B cell (primary cell): ENCODE results near the gene C1orf35. TPM values are rescaled to one million over a fixed set of nuclear protein-coding genes. Genes with fewer than 3 reads are reported as not detected.

ENCODE experiments used
- ATAC-seq: fragments of 200-7000 bp; cut with Tn5 transposase; one replicate; pipeline ENCODE4 v1.10.0; 2021; ENCODE audit warnings: low read depth, mild to moderate bottlenecking, moderate number of reproducible peaks, moderate library complexity
- CTCF ChIA-PET: fragments of 350-600 bp; sonication (Branson Sonifier 250); formaldehyde crosslinking; loops from one replicate; lab custom pipeline; 2021; ENCODE audit warnings: antibody characterized with exemption, inconsistent platforms; lab: Charles Lee
- POLR2A ChIA-PET: fragments of 350-600 bp; sonication (Branson Sonifier 250); formaldehyde crosslinking; loops from one replicate; lab custom pipeline; 2021; ENCODE audit warnings: antibody characterized with exemption; lab: Charles Lee
- DNase-seq: peaks from one replicate; pipeline ENCODE4 v3.0.0; 2013
- H2AFZ ChIP-seq: 2 replicates; pipeline ENCODE4 v1.6.1; 2012; ENCODE audit warnings: mild to moderate bottlenecking, low read depth, low read length; ENCODE audit not compliant: insufficient read depth, poor library complexity, severe bottlenecking
- H3K27ac ChIP-seq, 2 donors: 1 replicate in 1 of 2; 2 replicates in 1 of 2; pipeline ENCODE4 v1.5.1; 2012 to 2013; ENCODE audit warnings: low read length in 2 of 2, mild to moderate bottlenecking in 2 of 2, moderate library complexity in 1 of 2
- H3K27me3 ChIP-seq, 4 experiments: fragments of 200-600 bp in 1 of 4; sonication (generic) in 1 of 4; replicated peaks in 1 of 4; 1 replicate in 2 of 4; 2 replicates in 2 of 4; pipeline versions ENCODE4 v1.6.1 to v1.7.0; 2013 to 2016; ENCODE audit warnings: low read length in 3 of 4, mild to moderate bottlenecking in 2 of 4, mixed read lengths in 1 of 4, moderate library complexity in 1 of 4; ENCODE audit not compliant: insufficient read depth in 4 of 4, control insufficient read depth in 3 of 4; ENCODE audit errors: control extremely low read depth in 1 of 4
- H3K36me3 ChIP-seq, 2 experiments: replicated peaks in 1 of 2; 1 replicate in 1 of 2; 2 replicates in 1 of 2; pipeline versions ENCODE4 v1.6.1 to v1.7.1; 2013; ENCODE audit warnings: low read length in 1 of 2; ENCODE audit not compliant: insufficient read depth in 2 of 2, control insufficient read depth in 1 of 2; ENCODE audit errors: control extremely low read depth in 1 of 2, extremely low read depth in 1 of 2
- H3K4me1 ChIP-seq, 2 donors: fragments of 200-600 bp in 1 of 2; sonication (generic) in 1 of 2; 1 replicate in 1 of 2; 2 replicates in 1 of 2; pipeline versions ENCODE4 v1.5.1 to v1.6.1; 2013 to 2017; ENCODE audit warnings: low read length in 2 of 2; ENCODE audit not compliant: control insufficient read depth in 2 of 2, insufficient read depth in 2 of 2
- H3K4me2 ChIP-seq: replicated peaks from 2 replicates; pipeline ENCODE3; 2012; ENCODE audit warnings: mild to moderate bottlenecking, low read depth, low read length; ENCODE audit not compliant: poor library complexity, severe bottlenecking
- H3K4me3 ChIP-seq, 5 experiments: fragments of 200-600 bp in 1 of 5; sonication (generic) in 1 of 5; 1 replicate in 3 of 5; 2 replicates in 2 of 5; pipeline versions ENCODE4 v1.5.1 to v1.7.0; 2011 to 2016; ENCODE audit warnings: low read length in 4 of 5, mild to moderate bottlenecking in 4 of 5, low read depth in 2 of 5, control low read depth in 1 of 5, moderate library complexity in 1 of 5; ENCODE audit not compliant: insufficient read depth in 1 of 5; ENCODE audit errors: control extremely low read depth in 1 of 5, extremely low read depth in 1 of 5
- H3K79me2 ChIP-seq: fragments of 200-600 bp; sonication (generic); one replicate; pipeline ENCODE4 v1.6.0; 2016; ENCODE audit warnings: low read length; ENCODE audit not compliant: control insufficient read depth, insufficient read depth
- H3K9ac ChIP-seq: fragments of 200-600 bp; sonication (generic); 2 replicates; pipeline ENCODE4 v1.6.1; 2017; ENCODE audit warnings: mild to moderate bottlenecking, low read length, moderate library complexity
- H3K9me3 ChIP-seq, 3 donors: one replicate each; pipeline versions ENCODE4 v1.6.1 to v1.7.1; 2013; ENCODE audit warnings: low read length in 2 of 3; ENCODE audit not compliant: control insufficient read depth in 2 of 3, insufficient read depth in 1 of 3; ENCODE audit errors: control extremely low read depth in 1 of 3
- H4K20me1 ChIP-seq: 2 replicates; pipeline ENCODE4 v1.6.0; 2012; ENCODE audit warnings: mild to moderate bottlenecking, low read length; ENCODE audit not compliant: insufficient read depth, control insufficient read depth, poor library complexity, severe bottlenecking
- H3K27ac Mint-ChIP-seq: one replicate; pipeline ENCODE4 v1.8.0; 2021; ENCODE audit warnings: mixed read lengths
- H3K27me3 Mint-ChIP-seq: one replicate; pipeline ENCODE4 v1.8.0; 2021; ENCODE audit warnings: mixed read lengths
- H3K4me1 Mint-ChIP-seq: one replicate; pipeline ENCODE4 v1.8.0; 2021; ENCODE audit warnings: mixed read lengths
- H3K4me3 Mint-ChIP-seq: one replicate; pipeline ENCODE4 v1.8.0; 2021; ENCODE audit warnings: mixed read lengths
- H3K9me3 Mint-ChIP-seq: one replicate; pipeline ENCODE4 v1.8.0; 2022; ENCODE audit warnings: mixed read lengths; ENCODE audit not compliant: insufficient read depth
- EZH2 ChIP-seq: IDR thresholded peaks from 2 replicates; pipeline ENCODE4 v1.6.1; 2012; ENCODE audit warnings: borderline replicate concordance, low read depth, mild to moderate bottlenecking, moderate library complexity, low read length; ENCODE audit not compliant: insufficient read depth, poor library complexity, severe bottlenecking
- WGBS: methylation state at CpG from one replicate; pipeline ENCODE4 v1.1.5; 2013; ENCODE audit warnings: missing lambda C conversion rate; ENCODE audit not compliant: insufficient coverage; 5-methylcytosine and 5-hydroxymethylcytosine counted together
- intact Hi-C: fragments of 100-400 bp; cut with micrococcal nuclease; formaldehyde crosslinking; loops from one replicate; pipeline ENCODE4 v1.10.0; 2022
- polyA plus RNA-seq: library from polyadenylated mRNA; depleted of rRNA; stranded (reverse); fragments of >200 nt; gene quantifications from 2 replicates; pipeline ENCODE4 v1.2.3, GENCODE V29; 2012
- total RNA-seq, 2 donors: library from RNA; stranded (reverse); fragments of 120-200 nt in 1 of 2; gene quantifications; 1 replicate in 1 of 2; 2 replicates in 1 of 2; pipeline versions ENCODE4 v1.2.3 to v1.2.4, GENCODE V29; 2013 to 2022
- TF ChIP-seq, protein P1 (sequence below): fragments of 200-600 bp; IDR thresholded peaks from one replicate; pipeline ENCODE4 v1.8.0; 2022; ENCODE audit warnings: antibody characterized with exemption, mild to moderate bottlenecking

The C1orf35 gene
- total and polyA plus RNA-seq, 2 donors (not counting 1 experiment from before 2014, with no cell fraction given): 24.1 to 41.0 TPM

DNA sequence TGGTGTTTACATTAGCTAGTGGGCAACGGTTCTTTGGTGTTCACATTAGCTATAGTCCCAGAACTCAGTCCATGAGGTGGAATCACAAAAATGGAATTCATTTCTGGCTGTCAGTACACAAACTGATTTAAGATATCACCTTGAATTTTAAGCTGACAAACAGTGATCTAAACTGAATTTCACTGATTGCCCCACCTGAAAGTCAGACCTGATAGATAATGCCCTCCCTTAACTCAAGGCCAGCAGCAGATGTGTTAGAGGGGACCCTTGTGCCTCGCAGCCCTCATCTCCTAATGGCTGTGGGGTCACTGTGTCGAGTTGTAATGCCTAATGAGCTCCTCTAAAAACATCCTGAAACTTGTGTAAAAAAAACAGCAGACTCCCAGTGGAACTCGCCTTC lies 12.0 kb downstream of the C1orf35 start:
- Histone ChIP-seq H3K4me2 (peak overlapping the region; percentile 49), H4K20me1 (peaks cover 98% of the 10 kb centered on the region), H3K9ac (no peak overlapping the region), H3K4me3 (no peak overlapping the region), H3K4me1 (peaks cover 55 to 60% of the 10 kb centered on the region in 2 donors), H3K36me3 (peaks cover 2 to 33% of the 10 kb centered on the region in 2 experiments), H3K27me3 (no peaks in the 10 kb centered on the region), H2AFZ (no peak overlapping the region), H3K9me3 (peaks cover 0 to 25% (median 8%) of the 10 kb centered on the region in 3 donors), H3K79me2 (peaks cover 100% of the 10 kb centered on the region), H3K27ac (peak overlapping the region in 1 of 2 donors; percentile 22)
- no peak for DNase-seq
- no peak for ATAC-seq
- no peak for TF ChIP-seq EZH2
- 83% methylated on average over 4 of the region's 4 CpGs for WGBS
- peaks cover 73% of the 10 kb centered on the region for H3K4me1 Mint-ChIP-seq
- no peak overlapping the region for H3K27ac Mint-ChIP-seq
- H3K27me3 Mint-ChIP-seq: no peaks in the 10 kb centered on the region
- ChIA-PET POLR2A (no interaction called here), CTCF (interaction anchor here (1.3 kb wide), 1 partner anchor 9 kb away, joined by 3 read pairs; no protein-coding TSS in a partner anchor)
- intact Hi-C loops: no loop called here
- H3K4me3 Mint-ChIP-seq: peak overlapping the region; percentile 39
- H3K9me3 Mint-ChIP-seq: peaks cover 4% of the 10 kb centered on the region

GRCh38 chr1:228090613-228091081 lies 12.5 kb downstream of the C1orf35 start:
- intact Hi-C loops: no loop called here
- DNase-seq (no peak), ATAC-seq (no peak)
- Histone ChIP-seq H3K4me1 (peaks cover 59 to 65% of the 10 kb centered on the region in 2 donors), H3K4me2 (peak overlapping the region; percentile 49), H3K4me3 (peak overlapping the region in 1 of 5 experiments; percentile 9), H3K27me3 (no peaks in the 10 kb centered on the region), H3K79me2 (peaks cover 100% of the 10 kb centered on the region), H2AFZ (no peak overlapping the region), H3K9ac (no peak overlapping the region), H3K9me3 (peaks cover 0 to 23% (median 8%) of the 10 kb centered on the region in 3 donors), H4K20me1 (peaks cover 98% of the 10 kb centered on the region), H3K36me3 (peaks cover 0 to 28% of the 10 kb centered on the region in 2 experiments), H3K27ac (peak overlapping the region in 1 of 2 donors; percentile 28)
- H3K27me3 Mint-ChIP-seq: no peaks in the 10 kb centered on the region
- H3K9me3 Mint-ChIP-seq: peaks cover 4% of the 10 kb centered on the region
- H3K27ac Mint-ChIP-seq: peak overlapping the region; percentile 20
- TF ChIP-seq, protein P1, sequence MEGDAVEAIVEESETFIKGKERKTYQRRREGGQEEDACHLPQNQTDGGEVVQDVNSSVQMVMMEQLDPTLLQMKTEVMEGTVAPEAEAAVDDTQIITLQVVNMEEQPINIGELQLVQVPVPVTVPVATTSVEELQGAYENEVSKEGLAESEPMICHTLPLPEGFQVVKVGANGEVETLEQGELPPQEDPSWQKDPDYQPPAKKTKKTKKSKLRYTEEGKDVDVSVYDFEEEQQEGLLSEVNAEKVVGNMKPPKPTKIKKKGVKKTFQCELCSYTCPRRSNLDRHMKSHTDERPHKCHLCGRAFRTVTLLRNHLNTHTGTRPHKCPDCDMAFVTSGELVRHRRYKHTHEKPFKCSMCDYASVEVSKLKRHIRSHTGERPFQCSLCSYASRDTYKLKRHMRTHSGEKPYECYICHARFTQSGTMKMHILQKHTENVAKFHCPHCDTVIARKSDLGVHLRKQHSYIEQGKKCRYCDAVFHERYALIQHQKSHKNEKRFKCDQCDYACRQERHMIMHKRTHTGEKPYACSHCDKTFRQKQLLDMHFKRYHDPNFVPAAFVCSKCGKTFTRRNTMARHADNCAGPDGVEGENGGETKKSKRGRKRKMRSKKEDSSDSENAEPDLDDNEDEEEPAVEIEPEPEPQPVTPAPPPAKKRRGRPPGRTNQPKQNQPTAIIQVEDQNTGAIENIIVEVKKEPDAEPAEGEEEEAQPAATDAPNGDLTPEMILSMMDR: no peak
- TF ChIP-seq EZH2: no peak
- ChIA-PET CTCF (interaction anchor here (1.3 kb wide), 1 partner anchor 10 kb away, joined by 3 read pairs; no protein-coding TSS in a partner anchor), POLR2A (no interaction called here)
- 23% methylated on average over 1 of the region's 2 CpGs for WGBS
- peak overlapping the region; percentile 39 for H3K4me3 Mint-ChIP-seq
- H3K4me1 Mint-ChIP-seq: peaks cover 74% of the 10 kb centered on the region
